Gastroesophageal sphincter (tissue), 3 donors: Measurements from ENCODE around the gene GPC3.
A peak's percentile ranks its signal among the peaks of the same experiment; 100 is the strongest.

Experiments used
- CTCF ChIP-seq, 4 experiments: fragments of 200-600 bp in 2 of 4; fragments of 450-650 bp in 2 of 4; sonication (generic) in 1 of 4; IDR thresholded peaks; one replicate each; pipeline ENCODE4 v1.5.1; 2017 to 2019; ENCODE audit warnings: antibody characterized with exemption in 4 of 4, mild to moderate bottlenecking in 2 of 4, moderate library complexity in 2 of 4
- EP300 ChIP-seq: sonication (generic); formaldehyde crosslinking; IDR thresholded peaks from one replicate; pipeline ENCODE4 v1.6.1; 2017; ENCODE audit warnings: antibody characterized with exemption, mild to moderate bottlenecking
- POLR2AphosphoS5 ChIP-seq: sonication (generic); formaldehyde crosslinking; IDR thresholded peaks from one replicate; pipeline ENCODE4 v1.6.1; 2017; ENCODE audit warnings: antibody characterized with exemption

GRCh38 chrX:134026565-134027311 lies 41.3 kb upstream of the GPC3 start:
- TF ChIP-seq EP300 (no peak), POLR2AphosphoS5 (no peak), CTCF (IDR thresholded peaks at IDR 0.05) (peak in 3 of 4 experiments; percentile 8 to 53 (median 32))
